Right lobe of liver (tissue), 6 donors: ENCODE results near the gene WFIKKN2. TPM values are rescaled to one million over a fixed set of nuclear protein-coding genes. Genes with fewer than 3 reads are reported as not detected.
A peak's percentile ranks its signal among the peaks of the same experiment; 100 is the strongest.

ENCODE experiments used
- ATAC-seq, 4 donors: fragments of 200-7000 bp; cut with Tn5 transposase; one replicate each; pipeline ENCODE4 v1.9.1; 2020; ENCODE audit warnings: mild to moderate bottlenecking in 4 of 4, moderate library complexity in 4 of 4
- DNase-seq, 3 donors: peaks; one replicate each; pipeline ENCODE4 v3.0.0-alpha.2; 2020
- H3K27ac ChIP-seq, 3 donors: fragments of 200-600 bp; one replicate each; pipeline ENCODE4 v1.8.0; 2022
- H3K27me3 ChIP-seq, 2 donors: fragments of 200-600 bp; one replicate each; pipeline ENCODE4 v1.8.0; 2022
- H3K36me3 ChIP-seq, 4 donors: fragments of 200-600 bp; sonication (generic) in 1 of 4; one replicate each; pipeline versions ENCODE4 v1.5.1 to v1.8.0; 2017 to 2022; ENCODE audit warnings: control low read depth in 1 of 4
- H3K4me1 ChIP-seq, 4 donors: fragments of 200-600 bp; sonication (generic) in 1 of 4; one replicate each; pipeline versions ENCODE4 v1.5.1 to v1.8.0; 2017 to 2022; ENCODE audit warnings: control low read depth in 1 of 4
- H3K4me3 ChIP-seq, 3 donors: fragments of 200-600 bp; one replicate each; pipeline ENCODE4 v1.8.0; 2022
- H3K9me3 ChIP-seq, 4 donors: fragments of 200-600 bp; sonication (generic) in 1 of 4; one replicate each; pipeline versions ENCODE4 v1.5.1 to v1.8.0; 2017 to 2022; ENCODE audit warnings: control low read depth in 1 of 4
- POLR2A ChIP-seq: fragments of 450-650 bp; IDR thresholded peaks from one replicate; pipeline ENCODE4 v1.6.1; 2017; ENCODE audit warnings: antibody characterized with exemption, mild to moderate bottlenecking
- WGBS: methylation state at CpG from one replicate; pipeline ENCODE4 v1.1.6; 2018; ENCODE audit warnings: low coverage, low lambda C conversion rate; ENCODE audit not compliant: insufficient coverage; ENCODE audit errors: missing lambda C conversion rate; 5-methylcytosine and 5-hydroxymethylcytosine counted together
- intact Hi-C, 2 donors: fragments of 100-400 bp; cut with DNase I; formaldehyde crosslinking; loops; one replicate each; pipeline versions ENCODE4 v1.11.2 to v1.14.1; 2022
- total RNA-seq, 6 experiments: library from RNA; depleted of rRNA in 2 of 6; stranded (reverse); fragments of >200 nt in 2 of 6; fragmentation: NEBNext Ultra II Directional in 3 of 6; extraction: Animal tissue kit (Norgen Biotek cat#: 25700) in 3 of 6; gene quantifications; one replicate each; pipeline versions ENCODE4 v1.1.0 to v1.2.4, GENCODE V29; 2016 to 2023
- TF ChIP-seq, protein P1 (sequence below), 4 donors: fragments of 200-600 bp in 3 of 4; fragments of 450-650 bp in 1 of 4; IDR thresholded peaks; one replicate each; pipeline versions ENCODE4 v1.5.1 to v1.8.0; 2016 to 2022; ENCODE audit warnings: antibody characterized with exemption in 4 of 4, mild to moderate bottlenecking in 2 of 4
- donor health status: DM: no; HTN: yes; CAD: no.
- donor health status: DM: no; HTN: no; CAD: no.
- donor health status: DM: no; HTN: no; CAD: no.
- donor health status: DM: no; HTN: yes; CAD: no.
- donor health status: DM: no; HTN: yes; CAD: no.

Gene WFIKKN2
- total RNA-seq, 6 experiments from 2014 or later, result not detected

DNA sequence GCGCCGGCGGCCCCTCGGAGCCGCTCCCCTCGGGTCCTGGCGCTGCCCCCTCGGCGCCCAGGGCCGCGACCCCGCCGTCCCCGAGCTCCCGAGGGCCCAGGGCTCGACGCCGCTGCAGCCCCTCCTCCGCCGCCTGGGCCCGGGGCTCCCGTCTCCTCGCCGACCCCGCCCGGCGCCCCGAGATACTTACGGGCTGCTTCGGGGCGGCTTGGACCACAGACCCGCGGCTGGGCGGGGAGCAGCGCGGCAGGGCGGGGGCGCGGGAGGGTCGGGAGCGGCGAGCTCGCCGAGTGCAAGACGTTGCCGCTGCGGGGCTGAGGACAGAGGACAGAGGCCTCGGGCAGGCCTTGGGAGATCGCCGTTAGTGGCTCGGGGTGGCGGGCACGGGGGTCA, 30.5 kb downstream of the WFIKKN2 start:
- peaks cover 0 to 12% (median 3%) of the 10 kb centered on the region in 4 donors for H3K4me1 ChIP-seq
- no peak for DNase-seq
- H3K4me3 ChIP-seq, result peak overlapping the region; percentile 68 to 79 (median 73)
- TF ChIP-seq, protein P1, sequence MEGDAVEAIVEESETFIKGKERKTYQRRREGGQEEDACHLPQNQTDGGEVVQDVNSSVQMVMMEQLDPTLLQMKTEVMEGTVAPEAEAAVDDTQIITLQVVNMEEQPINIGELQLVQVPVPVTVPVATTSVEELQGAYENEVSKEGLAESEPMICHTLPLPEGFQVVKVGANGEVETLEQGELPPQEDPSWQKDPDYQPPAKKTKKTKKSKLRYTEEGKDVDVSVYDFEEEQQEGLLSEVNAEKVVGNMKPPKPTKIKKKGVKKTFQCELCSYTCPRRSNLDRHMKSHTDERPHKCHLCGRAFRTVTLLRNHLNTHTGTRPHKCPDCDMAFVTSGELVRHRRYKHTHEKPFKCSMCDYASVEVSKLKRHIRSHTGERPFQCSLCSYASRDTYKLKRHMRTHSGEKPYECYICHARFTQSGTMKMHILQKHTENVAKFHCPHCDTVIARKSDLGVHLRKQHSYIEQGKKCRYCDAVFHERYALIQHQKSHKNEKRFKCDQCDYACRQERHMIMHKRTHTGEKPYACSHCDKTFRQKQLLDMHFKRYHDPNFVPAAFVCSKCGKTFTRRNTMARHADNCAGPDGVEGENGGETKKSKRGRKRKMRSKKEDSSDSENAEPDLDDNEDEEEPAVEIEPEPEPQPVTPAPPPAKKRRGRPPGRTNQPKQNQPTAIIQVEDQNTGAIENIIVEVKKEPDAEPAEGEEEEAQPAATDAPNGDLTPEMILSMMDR (IDR thresholded peaks at IDR 0.05), result no peak
- no peak for TF ChIP-seq POLR2A
- H3K27me3 ChIP-seq, result no peaks in the 10 kb centered on the region
- H3K9me3 ChIP-seq, result no peaks in the 10 kb centered on the region
- WGBS, result no CpG with 5 or more reads among the region's 53 CpGs
- intact Hi-C loops, result loop anchor here in 1 of 2 donors (5.0 kb wide), 1 partner anchor 81 kb away; no protein-coding TSS in a partner anchor
- H3K27ac ChIP-seq, result peak overlapping the region; percentile 96 to 100 (median 96)
- ATAC-seq, result peak in 1 of 4 donors; percentile 0
- H3K36me3 ChIP-seq, result peaks cover 0 to 27% (median 14%) of the 10 kb centered on the region in 4 donors

DNA sequence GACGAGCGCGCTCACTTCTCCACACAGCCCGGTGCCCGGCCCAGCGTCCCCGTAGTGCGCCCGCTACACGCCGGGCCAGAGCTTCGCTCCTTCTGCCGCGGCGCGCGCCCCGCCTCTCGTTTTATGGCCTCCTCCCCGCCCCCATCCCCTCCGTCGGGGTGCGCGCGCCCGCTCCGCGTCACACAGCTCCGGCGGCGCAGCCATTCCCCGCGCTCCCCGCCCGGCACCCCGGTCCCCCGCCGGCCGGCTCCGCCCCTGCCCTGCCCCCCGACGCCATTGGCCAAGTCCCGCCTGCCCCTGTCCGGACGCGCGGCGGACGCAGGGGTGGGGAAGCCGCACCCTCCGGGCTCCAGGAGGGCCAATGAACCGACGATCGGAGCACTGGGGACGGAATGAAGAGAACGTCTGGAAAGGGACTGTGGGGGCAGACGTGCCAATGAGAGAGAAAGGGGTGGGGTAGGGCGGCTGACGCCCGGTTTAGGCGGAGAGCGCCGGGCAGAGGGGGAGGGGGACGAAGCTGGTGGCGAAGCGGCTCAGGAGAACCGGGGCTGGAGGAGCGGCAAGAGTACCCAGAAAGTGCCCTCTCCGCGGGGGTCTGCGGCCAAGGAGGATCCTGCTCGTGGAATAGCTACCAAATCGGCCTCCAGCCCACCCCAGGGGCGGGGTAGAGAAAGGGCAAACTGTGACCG, 31.0 kb downstream of the WFIKKN2 start, which contains the start of gene TOB1:
Gene TOB1, minus strand, starts transcription at position 94 of the 689 bp plus-strand sequence. CDS start 2,337 bp downstream, outside the sequence.
- Histone ChIP-seq H3K27ac (peak within 1 kb of the TSS; percentile 97 to 100 (median 99)), H3K9me3 (no peaks in the 10 kb centered on the region), H3K4me1 (peaks cover 0 to 12% (median 3%) of the 10 kb centered on the region in 4 donors), H3K36me3 (peaks cover 0 to 24% (median 13%) of the 10 kb centered on the region in 4 donors), H3K4me3 (peak within 1 kb of the TSS; percentile 77 to 79 (median 78)), H3K27me3 (no peaks in the 10 kb centered on the region)
- intact Hi-C loops, result loop anchor here in 1 of 2 donors (5.0 kb wide), 1 partner anchor 81 kb away; no protein-coding TSS in a partner anchor
- 0% methylated on average over 19 of the region's 75 CpGs for WGBS
- TF ChIP-seq, protein P1 (IDR thresholded peaks at IDR 0.05), result no peak
- TF ChIP-seq POLR2A, result peak; percentile 98
- ATAC-seq (peak; percentile 73 to 88 (median 77)), DNase-seq (peak; percentile 99 to 100 (median 100))

DNA sequence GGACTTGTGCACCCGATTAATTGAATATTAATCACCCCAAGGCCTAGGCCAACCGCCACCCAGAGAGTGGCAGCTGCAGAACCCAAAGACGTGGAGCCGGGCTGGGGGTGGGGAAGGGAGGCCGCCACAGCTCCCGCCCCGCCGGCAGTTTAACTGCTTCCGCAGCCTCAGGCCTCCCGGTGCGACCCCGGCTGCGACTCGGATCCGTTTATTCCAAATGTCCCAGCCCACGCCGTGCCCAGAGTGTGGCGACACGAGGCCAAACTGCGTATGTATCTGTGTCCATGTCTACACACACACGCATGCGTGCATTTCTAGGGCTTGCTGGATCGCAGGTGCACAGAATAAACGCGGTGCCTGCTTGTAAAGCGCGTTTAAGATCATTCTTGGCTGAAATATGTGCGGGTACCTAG, 31.6 kb downstream of the WFIKKN2 start:
- DNase-seq, result peak in 1 of 3 donors; percentile 70
- Histone ChIP-seq H3K4me3 (peak overlapping the region; percentile 56 to 78 (median 77)), H3K36me3 (peaks cover 0 to 19% (median 8%) of the 10 kb centered on the region in 4 donors), H3K4me1 (peaks cover 0 to 13% (median 3%) of the 10 kb centered on the region in 4 donors), H3K27me3 (no peaks in the 10 kb centered on the region), H3K9me3 (no peaks in the 10 kb centered on the region), H3K27ac (peak overlapping the region; percentile 97 to 100 (median 99))
- intact Hi-C loops, result loop anchor here in 1 of 2 donors (5.0 kb wide), 1 partner anchor 80 kb away; no protein-coding TSS in a partner anchor
- peak; percentile 16 to 40 (median 27) for ATAC-seq
- TF ChIP-seq, protein P1 (IDR thresholded peaks at IDR 0.05), result no peak
- TF ChIP-seq POLR2A, result peak; percentile 4
- WGBS, result 1% methylated on average over 15 of the region's 28 CpGs

DNA sequence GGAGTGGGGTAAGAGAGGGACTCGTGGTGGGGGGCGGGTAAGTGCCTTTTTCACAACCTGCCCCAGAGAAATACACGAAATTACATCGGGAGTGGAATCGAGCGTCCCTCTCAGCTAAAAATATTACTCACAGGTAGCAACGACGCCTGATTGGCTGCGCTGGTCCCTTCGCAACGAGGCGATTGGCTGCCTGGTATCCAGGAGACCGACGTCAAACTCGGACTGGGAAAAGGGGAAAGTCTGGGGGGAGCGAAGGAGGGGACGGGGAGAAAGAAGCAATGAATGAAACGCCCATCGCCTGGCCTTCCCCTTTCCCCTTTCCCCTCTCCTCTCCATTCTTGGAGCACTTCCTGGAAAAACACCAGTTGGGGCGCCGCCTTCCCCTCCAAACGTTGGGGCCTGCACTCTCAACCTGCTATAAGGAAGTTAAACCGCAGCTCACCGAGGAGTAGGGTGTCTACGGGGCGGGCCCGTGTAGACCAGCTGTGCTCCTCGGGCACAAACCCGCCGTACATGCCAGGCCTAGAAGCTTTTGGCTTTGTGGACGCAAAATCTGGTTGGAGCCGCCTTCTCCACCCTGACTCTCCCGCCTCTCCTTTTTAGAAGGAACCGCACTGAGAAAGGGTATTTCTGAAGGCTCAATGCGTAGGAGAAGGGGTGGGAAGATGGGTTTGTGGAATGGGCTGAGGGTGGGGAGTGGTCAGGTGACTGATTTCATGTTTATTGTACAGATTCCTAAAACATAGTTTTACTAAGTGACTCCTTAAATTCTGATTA, 32.2 kb downstream of the WFIKKN2 start:
- peak; percentile 94 to 98 (median 98) for DNase-seq
- Histone ChIP-seq H3K4me3 (peak overlapping the region; percentile 56 to 78 (median 77)), H3K9me3 (no peaks in the 10 kb centered on the region), H3K36me3 (peaks cover 0 to 13% (median 5%) of the 10 kb centered on the region in 4 donors), H3K27ac (peak overlapping the region; percentile 97 to 100 (median 99)), H3K27me3 (no peaks in the 10 kb centered on the region), H3K4me1 (peaks cover 0 to 13% (median 5%) of the 10 kb centered on the region in 4 donors)
- TF ChIP-seq, protein P1 (IDR thresholded peaks at IDR 0.05), result no peak
- peak; percentile 90 for TF ChIP-seq POLR2A
- intact Hi-C loops, result loop anchor here in 1 of 2 donors (5.0 kb wide), 1 partner anchor 80 kb away; no protein-coding TSS in a partner anchor
- peak; percentile 60 to 76 (median 69) for ATAC-seq
- under 1% methylated on average over 33 of the region's 35 CpGs for WGBS
